HG02678 (cell line): Measurements from ENCODE around the gene EIF2A.

Experiments used
- ATAC-seq: cut with Tn5 transposase; IDR thresholded peaks from one replicate; pipeline ENCODE4 v1.9.1; 2021; ENCODE audit warnings: mild to moderate bottlenecking, moderate library complexity; ENCODE audit not compliant: unreplicated experiment

EIF2A gene

DNA sequence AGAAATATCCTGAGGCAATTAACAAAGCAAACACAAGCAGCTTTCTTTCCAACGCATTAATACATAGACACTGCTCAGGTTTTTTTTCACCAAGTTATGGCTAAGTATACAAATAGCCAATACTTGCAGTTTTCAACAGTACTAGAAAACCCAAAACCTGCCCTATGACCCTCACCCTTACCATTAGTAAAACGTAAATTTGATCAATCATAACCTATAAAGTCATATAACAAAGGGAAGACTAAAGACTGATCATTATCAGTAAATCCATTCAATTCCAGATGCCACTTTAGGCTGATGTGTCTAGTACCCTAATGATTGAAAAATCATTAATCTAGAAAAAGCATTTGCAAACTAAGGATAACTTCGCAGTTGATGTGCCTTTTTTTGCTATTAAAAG, 3.5 kb upstream of the EIF2A start:
- no peak for ATAC-seq

DNA sequence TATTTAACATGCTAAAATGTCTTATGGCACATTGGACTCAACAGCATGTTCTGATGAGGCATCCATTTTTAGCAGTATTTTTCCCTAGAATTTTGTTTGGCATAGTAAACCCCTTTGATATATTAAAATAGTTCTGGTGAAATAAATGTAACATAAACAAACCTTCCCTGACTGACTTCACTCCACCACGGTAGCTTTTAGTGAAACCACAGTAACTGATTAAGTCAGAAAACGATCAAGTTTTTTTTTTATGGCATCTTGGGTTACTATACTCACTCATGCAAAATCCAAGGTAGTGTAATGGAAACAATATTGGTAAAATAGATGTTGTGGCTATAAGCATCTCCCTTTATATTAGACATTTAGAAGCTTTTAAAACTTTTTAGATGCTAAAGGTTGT, 3.1 kb upstream of the EIF2A start:
- no peak for ATAC-seq

DNA sequence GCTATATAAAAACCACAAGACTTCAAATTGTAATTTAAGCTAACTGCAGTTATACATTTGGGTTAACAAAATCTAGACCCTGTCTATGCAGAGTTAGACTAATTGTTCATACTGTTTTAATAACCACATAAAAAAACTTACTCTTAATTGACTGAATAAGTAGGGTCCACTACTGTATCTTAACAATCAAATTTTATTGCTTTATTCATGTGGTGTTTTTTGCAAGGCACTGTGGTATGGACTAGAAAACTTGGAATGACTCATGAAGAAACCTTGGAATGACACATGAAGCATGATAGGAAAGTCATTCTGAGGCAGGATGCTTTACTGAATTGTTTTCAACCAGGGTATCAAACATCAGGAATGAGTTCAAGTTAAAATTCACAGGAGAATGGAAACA, 2.5 kb upstream of the EIF2A start:
- ATAC-seq = no peak

DNA sequence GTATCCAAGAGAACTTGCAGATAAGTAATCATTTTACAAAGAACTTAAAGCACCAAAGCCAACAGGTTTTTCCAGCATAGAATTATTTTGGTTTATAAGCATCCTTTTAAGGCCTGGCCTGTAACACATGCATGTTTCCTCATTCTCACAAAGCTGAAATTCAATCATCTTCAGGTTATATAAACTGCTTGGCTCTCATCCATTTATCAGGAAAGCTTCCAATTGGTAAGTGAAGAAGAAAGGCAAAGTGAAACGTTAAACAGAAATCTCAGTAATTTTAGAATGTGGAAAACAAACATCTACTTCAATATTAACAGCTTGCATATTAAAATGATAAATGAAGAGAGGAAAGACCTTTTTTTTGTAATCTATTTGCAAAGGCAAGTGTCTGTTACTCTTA, 1.9 kb upstream of the EIF2A start:
- ATAC-seq = no peak

DNA sequence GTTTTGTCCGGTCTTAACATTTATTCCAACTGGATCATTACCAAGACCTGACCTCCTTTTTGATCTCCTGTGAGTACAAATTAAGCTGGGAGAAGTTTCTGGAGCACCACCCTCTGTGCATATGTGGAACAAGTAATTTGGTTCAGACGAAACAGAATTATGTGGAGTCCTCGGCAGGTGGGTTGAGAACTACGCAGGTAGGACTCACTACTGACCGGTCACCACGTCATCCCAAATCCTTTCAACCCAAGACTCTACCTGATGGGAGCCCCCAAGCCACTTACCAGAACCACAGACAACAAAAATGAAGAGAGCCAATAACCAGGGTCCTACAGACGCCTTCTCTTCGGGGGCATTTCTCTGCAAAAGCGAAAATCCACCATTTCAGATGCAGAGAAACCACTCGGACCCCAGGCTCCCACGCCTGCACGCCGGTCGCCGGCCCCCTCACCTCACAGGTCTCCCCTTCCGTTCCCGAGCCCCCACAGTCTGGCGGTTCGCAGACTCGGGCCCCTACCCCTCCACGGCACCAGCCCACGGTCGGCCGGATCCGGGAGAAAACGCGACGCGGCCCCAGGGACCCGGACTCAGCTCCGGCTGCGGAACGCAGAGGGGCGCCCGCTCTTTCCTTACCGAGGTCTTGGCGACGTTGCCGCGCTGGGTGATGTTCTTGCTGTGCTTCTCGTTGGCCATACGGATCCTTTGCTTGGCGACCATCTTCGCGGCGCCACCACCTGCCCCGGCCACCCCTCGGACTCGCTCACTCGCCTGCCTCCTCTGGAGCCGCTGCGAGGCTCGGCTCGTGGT, 965 bp upstream of the EIF2A start:
- ATAC-seq = peak; percentile 11

DNA sequence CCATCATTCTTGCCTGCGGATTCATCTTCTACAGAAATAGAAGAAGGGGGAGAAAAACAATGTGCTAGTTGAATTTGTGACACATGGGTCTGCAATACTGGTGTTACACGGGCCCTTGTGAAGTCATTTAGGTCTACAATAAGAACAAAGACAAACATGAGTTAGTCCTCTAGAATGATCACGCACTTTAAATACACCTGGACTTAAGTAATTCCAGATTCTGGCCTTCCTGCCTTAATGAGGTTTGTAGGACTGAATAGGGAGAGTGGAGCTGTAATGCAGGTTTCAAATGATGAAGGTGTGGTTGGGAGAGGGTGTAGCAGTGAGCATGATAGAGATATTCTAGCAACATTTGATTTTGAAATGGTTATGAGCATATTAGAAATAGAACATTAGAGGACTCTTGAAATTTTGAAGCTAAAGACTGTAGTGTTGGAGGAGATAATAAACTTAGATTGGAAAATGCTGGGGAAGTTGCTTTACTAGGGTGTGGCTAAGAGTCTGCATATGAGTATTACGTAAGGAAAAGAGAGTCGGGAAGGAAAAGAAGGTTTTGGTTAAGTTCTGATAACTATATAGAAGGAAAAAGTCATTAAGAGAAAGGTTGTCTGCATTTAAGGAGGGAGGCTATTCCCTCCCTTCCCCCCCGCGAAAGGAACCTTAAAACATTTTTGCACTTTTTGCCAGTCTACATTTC, 606 bp downstream of the EIF2A start:
- ATAC-seq = no peak

DNA sequence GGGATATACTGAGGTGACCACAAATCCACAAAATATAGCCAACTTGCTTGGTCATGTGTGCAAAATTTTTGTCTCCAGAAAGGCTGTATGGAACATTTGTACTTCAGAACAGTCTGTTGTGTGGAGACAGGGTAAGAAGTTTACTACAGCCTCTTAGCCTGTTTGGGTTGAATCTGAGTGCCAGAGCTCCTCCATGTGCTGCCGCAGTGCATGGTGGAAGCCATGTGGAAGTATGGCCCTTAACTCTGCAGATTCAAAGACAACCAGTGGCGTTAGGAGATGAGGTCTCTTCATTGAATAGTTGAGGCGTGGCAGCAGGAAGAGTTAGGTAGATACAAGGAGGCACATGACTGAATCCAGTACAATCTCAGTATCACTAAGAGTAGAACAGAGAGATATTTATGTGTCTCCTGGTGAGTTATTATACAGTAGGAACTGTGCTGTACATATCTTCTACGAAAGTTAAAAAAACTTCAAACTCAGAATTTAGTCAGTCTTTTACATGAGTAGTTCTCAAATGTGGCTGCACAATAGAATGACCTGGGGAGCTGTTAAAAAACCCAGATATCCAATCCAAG, 9.4 kb downstream of the EIF2A start:
- ATAC-seq = no peak

DNA sequence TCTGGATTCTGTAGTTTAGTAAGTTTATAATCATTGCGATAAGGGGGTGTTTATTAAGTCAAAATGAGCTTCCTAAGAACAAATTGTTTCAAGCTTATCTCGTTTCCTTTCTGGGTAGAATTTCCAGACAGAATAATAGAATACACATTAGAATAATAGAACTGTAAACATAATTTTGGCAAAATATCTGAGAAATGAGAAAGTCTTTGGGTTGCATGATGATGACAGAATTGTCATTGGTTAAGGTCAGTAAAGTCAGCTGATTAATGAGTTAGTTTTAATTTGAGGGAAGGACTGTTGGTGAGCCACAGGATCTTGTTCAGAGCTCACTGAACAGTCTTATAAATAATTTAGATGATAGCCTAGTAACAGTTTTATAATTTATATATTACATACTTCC, 10.2 kb downstream of the EIF2A start:
- ATAC-seq = no peak

DNA sequence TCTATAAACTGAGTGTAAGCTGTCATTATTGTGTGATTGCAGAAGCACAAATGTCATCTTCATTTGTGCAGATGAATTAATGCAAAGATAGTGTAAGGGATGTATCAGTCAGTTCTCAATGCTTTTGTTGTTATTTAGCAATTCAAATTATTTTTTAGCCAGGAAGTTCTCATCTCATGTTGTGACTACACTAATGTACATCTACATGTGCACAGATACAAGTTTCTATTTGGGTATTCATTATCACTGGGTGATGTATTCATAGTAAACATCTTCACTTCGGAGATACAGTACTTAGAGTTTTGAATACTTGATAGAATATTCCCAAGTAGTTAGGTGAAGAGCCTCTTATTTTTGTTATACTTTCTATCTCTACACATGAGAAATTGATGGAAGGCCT, 11.1 kb downstream of the EIF2A start:
- ATAC-seq = no peak

DNA sequence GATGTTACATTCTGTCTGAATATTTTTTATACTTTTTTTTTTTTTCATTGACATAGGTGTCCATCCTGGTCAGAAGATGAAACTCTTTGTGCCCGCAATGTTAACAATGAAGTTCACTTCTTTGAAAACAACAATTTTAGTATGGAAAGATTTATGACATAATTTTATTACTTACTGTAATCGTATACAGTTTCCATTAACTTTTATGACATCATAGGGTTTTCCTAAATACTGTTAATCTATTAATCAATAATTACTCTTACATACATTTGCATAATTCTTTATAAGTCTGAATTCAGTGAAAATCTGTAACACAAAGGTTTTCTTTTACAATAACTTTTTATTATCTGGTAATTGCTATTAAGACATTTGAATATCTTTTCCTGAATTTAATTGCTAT, 17.7 kb downstream of the EIF2A start:
- ATAC-seq = no peak

DNA sequence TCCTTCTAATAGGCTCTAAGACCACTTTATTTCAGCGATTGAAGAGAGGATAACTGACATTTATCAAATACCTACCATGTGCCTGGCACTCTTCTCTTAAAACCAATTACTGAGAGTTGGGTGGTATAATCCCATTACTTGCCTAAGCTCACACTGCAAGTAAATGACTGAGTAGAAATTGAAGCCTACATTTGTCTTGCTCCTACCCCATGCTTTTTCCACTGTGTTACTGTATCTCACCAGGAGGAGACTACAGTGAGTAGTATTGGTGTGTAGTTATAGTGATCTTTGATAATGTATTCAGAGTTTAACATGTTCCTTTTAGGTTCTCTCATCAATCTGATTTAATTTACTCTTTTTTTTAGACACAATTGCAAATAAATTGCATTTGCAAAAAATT, 20.7 kb downstream of the EIF2A start:
- no peak for ATAC-seq

DNA sequence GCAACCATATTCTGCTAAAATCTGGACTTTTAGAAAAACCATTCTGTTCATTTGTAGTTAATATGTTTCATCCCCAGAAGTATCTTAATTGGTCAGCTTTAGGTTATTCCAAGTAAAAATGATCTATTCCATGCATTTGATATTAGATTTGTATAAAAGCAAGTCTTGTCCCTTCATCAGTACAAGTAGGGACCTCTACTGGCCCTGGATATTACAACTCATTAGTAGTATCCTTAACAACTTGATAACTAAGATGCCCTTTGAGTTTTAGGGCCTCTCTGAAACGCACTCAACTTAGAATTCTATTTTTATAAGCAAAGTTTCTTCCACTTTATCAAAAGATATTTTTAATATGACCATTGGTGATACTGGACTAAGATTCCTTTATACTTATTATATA, 31.3 kb downstream of the EIF2A start:
- ATAC-seq = no peak

DNA sequence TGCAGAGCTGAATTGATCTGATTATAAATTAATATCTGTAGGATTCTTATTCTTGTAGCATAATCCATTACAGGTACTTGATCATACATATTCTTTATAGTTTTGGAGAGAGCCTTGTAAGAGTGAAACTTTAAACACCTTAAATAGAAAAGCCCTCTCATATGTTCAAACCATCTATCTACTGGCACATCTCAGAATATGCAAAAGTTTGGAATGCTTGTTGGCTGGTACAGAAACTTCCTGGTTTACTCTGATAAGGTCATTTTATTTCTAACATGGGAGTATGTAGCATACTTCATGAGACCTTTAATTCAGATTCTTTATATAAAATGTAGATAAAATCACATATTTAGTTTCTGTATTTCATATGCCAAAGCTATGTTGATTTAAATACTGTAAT, 34.6 kb downstream of the EIF2A start:
- no peak for ATAC-seq

DNA sequence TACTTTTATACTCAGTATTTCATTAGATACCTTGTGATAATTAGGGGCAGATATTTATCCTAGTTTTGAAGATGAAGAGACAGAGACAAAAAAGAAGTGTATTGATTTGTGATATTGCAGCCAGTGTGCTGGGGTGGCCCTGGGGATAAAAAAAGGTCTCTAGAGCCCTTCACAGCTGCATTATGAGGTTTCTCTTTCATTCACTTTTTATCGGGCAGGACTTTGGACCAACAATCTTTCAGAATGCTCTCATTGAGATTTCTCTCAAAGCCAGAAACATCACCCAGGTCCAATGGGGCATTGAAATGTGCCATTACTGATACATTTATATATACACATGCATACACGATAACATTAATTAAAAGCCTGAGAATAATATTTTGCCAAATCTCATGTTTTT, 36.0 kb downstream of the EIF2A start:
- ATAC-seq = peak; percentile 77

DNA sequence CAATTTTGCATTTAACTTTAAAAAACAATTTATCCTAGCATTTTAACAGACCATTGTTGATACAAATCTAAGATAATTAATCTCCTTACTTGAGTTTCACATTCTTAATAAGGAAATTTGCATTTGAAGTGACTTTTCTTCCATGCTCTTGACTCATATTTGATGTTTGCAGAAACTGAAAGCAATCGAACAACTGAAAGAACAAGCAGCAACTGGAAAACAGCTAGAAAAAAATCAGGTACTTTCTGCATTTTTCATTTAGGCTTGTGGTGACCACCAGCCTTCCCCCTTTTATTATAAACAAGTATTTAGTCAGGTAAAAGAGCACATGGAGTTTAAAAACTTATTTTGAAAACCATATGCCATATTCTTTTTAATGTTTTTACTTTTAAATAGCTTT, 36.4 kb downstream of the EIF2A start:
- peak; percentile 66 for ATAC-seq

DNA sequence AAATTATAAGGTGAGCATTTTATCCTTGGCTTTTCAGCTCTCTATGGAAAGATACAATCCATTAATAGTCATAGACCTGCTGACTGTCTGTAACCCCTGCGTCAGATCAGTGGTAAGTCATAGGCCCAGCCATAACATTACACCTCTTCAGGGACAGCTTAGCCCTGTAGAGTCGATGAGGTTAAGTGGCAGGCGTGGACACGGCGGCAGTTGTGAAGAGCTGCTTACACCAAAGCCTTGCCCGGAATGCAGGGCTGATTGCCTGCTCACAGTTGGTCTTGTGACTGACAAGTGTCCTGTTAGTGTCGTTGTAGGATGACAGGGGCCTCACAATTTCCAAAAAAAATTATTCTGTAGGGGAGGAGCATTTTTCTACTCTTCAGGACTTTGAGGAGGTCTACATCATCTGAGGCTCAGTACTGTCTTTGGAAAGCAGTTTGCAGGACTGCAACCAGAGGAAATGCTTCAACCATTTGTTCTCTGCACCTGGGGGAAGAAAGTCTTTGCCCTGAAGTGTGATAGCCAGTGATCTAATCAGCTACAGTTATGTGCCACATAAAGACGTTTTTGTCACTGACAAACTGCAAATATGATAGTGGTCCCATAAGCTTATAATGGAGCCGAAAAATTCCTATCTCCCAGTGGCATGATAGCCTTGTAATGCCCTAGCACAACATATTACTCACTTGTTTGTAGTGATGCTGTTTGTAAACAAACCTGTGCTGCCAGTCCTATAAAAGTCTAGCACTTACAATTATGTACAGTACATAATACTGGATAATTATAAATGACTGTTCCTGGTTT, 41.6 kb downstream of the EIF2A start:
- ATAC-seq = no peak

DNA sequence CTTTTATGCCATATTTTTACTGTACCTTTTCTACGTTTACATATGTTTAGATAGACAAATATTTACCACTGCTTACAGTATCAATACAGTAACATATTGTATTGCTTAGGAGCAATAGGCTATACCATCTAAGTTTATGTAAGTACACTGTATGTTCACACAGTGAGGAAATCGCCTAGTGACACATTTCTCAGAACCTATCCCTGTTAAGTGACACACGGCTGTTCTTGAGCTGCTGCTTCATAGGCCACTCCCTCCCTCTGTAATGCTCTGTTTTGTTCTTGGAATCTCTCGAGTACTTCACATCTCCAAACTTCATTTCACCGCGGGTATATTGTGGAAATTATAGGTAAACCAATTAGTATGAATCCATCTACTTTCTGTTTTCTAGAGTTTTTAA, 43.2 kb downstream of the EIF2A start:
- no peak for ATAC-seq

DNA sequence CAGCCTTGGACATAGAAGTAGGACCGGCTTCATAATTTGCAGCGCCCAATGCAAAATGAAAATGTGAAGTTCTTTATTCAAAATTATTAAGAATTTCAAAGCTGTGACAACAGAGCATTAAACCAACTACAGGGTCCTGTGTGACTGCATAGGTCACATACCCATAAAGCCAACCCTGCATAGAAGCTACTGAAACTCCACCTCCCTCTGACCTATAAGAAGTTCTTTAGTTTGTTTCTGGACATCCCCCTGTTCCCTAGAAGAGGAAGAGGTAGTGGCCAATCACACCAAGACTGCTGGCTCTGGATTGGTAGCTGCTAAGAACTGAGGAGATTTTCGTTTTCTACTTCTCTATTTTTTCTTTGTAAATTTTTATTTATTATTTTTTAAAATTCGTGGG, 47.6 kb downstream of the EIF2A start:
- no peak for ATAC-seq

DNA sequence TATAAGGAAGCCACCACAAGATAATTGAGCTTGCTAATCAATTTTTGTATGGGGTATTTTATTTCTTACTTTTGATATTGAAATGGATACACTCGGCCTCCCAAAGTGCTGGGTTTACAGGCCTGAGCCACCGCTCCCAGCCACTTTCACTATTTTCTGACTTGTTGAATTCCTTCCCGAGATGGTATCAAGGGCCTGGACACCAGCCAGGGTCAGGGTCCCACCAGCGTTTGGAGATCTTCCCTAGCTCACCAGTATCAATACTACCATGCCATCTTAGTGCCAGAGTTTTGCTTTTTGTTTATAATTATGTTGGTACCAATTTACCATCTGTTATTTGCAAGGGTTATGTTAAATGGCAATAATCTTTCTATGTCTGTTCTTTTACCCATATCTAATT, 51.1 kb downstream of the EIF2A start:
- ATAC-seq = no peak

DNA sequence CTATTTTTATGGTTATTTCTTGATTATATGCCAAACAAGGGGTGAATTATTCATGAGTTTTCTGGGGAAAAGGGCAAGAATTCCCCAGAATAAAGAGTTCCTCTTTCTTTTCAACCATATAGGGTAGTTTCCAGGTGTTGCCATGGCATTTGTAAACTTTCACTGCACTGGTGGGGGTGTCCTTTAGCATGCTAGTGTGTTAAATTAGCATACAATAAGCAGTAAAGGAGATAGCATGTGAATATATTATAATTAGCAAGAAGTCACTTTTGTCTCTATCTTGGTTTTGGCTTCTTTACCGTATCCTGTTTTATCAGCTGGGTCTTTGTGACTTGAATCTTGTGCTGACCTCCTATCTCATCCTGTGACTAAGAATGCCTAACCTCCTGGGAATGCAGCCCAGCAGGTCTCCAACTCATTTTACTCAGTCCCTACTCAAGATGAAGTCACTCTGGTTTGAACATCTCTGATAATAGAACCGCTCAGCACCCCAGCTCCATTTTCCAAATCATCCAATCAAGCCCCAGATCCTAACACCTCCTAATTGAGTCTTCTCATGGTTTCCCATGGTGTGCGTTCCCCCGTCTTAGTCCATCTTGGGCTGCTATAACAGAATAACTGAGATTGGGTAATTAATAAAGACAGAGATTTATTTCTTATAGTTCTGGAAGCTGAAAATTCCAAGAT, 53.2 kb downstream of the EIF2A start:
- peak; percentile 16 for ATAC-seq
